Measurements from ENCODE around the gene HNF1A. TPM values are rescaled to one million over a fixed set of nuclear protein-coding genes. Genes with fewer than 3 reads are reported as not detected.
A peak's percentile ranks its signal among the peaks of the same experiment; 100 is the strongest.
"Not testable (repeated sequence)": the region's sequence is repeated elsewhere in the genome, so short reads cannot be mapped to it uniquely, and the experiment has no call there.

HNF1A gene
- total RNA-seq, 1 donor from 2014 or later, result not detected

DNA sequence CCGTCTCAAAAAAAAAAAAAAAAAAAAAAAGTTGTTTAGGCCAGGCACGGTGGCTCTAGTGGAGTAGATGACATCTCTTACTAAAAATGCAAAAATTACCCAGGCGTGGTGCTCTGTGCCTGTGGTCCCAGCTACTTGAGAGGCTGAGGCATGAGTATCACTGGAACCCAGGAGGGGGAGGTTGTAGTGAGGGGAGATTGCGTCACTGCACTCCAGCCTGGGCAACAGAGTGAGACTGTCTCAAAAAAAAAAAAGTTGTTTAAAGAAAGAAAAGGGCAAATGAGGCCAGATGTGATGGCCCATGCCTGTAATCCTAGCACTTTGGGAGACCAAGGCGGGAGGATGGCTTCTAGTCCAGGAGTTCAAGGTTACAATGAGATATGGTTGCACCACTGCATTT, 37.5 kb upstream of the HNF1A start:
- no peaks in the 10 kb centered on the region for H3K4me1 Mint-ChIP-seq (ENCODE audit: low read depth)
- TF ChIP-seq, protein P1, sequence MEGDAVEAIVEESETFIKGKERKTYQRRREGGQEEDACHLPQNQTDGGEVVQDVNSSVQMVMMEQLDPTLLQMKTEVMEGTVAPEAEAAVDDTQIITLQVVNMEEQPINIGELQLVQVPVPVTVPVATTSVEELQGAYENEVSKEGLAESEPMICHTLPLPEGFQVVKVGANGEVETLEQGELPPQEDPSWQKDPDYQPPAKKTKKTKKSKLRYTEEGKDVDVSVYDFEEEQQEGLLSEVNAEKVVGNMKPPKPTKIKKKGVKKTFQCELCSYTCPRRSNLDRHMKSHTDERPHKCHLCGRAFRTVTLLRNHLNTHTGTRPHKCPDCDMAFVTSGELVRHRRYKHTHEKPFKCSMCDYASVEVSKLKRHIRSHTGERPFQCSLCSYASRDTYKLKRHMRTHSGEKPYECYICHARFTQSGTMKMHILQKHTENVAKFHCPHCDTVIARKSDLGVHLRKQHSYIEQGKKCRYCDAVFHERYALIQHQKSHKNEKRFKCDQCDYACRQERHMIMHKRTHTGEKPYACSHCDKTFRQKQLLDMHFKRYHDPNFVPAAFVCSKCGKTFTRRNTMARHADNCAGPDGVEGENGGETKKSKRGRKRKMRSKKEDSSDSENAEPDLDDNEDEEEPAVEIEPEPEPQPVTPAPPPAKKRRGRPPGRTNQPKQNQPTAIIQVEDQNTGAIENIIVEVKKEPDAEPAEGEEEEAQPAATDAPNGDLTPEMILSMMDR (IDR thresholded peaks at IDR 0.05), result no peak
- no peaks in the 10 kb centered on the region for H3K36me3 Mint-ChIP-seq (ENCODE audit: low read depth)
- no peak overlapping the region for H3K4me3 Mint-ChIP-seq (ENCODE audit: unreplicated experiment)
- no peak for DNase-seq (ENCODE audit: low spot score)
- H3K9me3 Mint-ChIP-seq (ENCODE audit: low read depth), result no peaks in the 10 kb centered on the region
- peaks cover 23% of the 10 kb centered on the region for H3K27me3 Mint-ChIP-seq (ENCODE audit: low read depth)
- H3K27ac Mint-ChIP-seq (ENCODE audit: unreplicated experiment), result no peak overlapping the region

DNA sequence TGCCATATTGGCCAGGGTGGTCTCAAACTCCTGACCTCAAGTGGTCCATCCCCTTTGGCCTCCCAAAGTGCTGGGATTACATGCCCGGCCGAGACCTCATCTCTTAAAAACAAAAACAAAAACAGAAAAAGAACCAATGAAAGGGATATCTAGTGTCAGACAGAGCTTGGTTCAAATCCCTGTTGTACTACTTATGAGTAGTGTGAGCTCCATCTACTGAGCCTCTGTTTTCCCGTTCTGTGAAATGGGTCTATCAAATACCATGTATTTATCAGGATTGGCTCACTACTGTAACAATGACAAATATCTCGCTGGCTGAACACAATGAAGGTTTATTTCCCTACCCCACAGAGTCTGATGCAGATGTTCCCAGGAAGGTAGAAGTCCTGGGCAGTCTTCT, 36.9 kb upstream of the HNF1A start:
- H3K4me1 Mint-ChIP-seq (ENCODE audit: low read depth), result no peaks in the 10 kb centered on the region

DNA sequence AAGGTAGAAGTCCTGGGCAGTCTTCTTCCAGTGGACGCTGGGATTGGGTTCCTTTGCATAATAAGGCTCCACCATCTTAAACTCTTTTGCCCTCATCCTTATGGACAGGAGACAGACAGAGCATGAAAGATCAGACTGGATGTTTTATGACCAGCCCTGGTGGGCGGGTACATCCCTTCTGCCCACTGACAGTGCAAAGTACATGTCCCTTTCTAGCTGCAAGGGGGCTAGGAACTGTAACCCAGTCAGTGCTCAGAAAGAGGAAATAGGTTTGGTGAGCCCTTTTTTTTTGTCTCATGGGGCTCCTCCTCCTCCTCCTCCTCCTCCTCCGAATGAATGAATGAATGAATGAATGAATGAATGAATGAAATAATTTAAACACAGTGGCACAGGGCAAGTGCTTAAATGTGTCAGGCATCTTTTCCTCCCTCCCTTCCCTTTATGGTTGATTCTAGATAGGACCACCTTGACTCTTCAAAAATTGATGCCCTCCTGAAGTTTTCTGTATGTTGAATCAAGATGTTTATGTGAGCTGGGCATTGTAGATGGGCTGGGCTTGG, 36.4 kb upstream of the HNF1A start:
- Mint-ChIP-seq H3K4me3 (ENCODE audit: unreplicated experiment) (no peak overlapping the region), H3K27me3 (ENCODE audit: low read depth) (peaks cover 20% of the 10 kb centered on the region), H3K9me3 (ENCODE audit: low read depth) (no peaks in the 10 kb centered on the region), H3K27ac (ENCODE audit: unreplicated experiment) (no peak overlapping the region), H3K4me1 (ENCODE audit: low read depth) (no peaks in the 10 kb centered on the region), H3K36me3 (ENCODE audit: low read depth) (no peaks in the 10 kb centered on the region)
- DNase-seq (ENCODE audit: low spot score), result no peak
- TF ChIP-seq, protein P1 (IDR thresholded peaks at IDR 0.05), result no peak

More for the DNA sequence above, 36.9 kb upstream of the HNF1A start:
- Mint-ChIP-seq H3K36me3 (ENCODE audit: low read depth) (no peaks in the 10 kb centered on the region), H3K9me3 (ENCODE audit: low read depth) (no peaks in the 10 kb centered on the region), H3K27me3 (ENCODE audit: low read depth) (peaks cover 20% of the 10 kb centered on the region), H3K4me3 (ENCODE audit: unreplicated experiment) (no peak overlapping the region), H3K27ac (ENCODE audit: unreplicated experiment) (no peak overlapping the region)
- TF ChIP-seq, protein P1 (IDR thresholded peaks at IDR 0.05), result no peak
- no peak for DNase-seq (ENCODE audit: low spot score)

DNA sequence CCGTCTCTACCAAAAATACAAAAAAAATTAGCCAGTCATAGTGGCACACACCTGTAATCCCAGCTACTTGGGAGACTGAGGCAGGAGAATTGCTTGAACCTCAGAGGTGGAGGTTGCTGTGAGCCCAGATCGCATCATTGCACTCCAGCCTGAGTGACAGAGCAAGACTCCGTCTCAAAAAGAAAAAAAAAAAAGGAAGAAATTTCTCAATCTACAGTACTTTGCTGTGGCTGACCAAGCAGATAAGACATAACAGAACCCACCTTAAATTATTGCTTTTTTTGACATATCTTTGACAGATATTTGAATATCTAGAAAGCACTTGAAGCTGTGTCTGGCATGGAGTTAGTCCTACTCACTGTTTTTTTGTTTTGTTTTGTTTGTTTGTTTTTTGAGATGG, 34.9 kb upstream of the HNF1A start:
- no peak for DNase-seq (ENCODE audit: low spot score)

DNA sequence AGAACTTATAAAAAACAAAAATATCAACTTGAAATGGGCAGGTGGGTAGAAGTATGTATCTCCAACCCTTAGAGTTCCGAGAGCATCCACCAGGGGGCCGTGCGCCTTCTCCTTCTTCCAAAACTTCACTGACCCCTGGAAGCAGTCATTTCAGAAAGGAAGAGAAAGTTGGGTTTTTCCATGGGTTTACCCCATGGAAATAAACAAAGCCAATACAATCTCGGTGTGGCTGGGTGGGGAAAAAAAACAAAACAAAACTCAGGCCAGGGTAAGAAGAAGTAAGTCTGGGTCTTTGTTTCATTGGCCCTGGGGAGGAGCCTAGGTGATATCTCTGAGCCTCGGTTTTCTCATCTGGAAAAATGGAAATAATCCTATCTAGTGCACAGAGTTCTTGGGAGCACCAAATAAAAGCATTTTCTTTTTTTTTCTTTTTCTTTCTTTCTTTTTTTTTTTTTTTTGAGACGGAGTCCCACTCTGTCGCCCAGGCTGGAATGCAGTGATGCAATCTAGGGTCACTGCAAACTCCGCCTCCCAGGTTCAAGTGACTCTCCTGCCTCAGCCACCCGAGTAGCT, 33.6 kb upstream of the HNF1A start:
- Mint-ChIP-seq H3K9me3 (ENCODE audit: low read depth) (no peaks in the 10 kb centered on the region), H3K27ac (ENCODE audit: unreplicated experiment) (no peak overlapping the region), H3K27me3 (ENCODE audit: low read depth) (peaks cover 12% of the 10 kb centered on the region), H3K4me1 (ENCODE audit: low read depth) (no peaks in the 10 kb centered on the region), H3K4me3 (ENCODE audit: unreplicated experiment) (no peak overlapping the region), H3K36me3 (ENCODE audit: low read depth) (no peaks in the 10 kb centered on the region)
- DNase-seq (ENCODE audit: low spot score), result no peak
- TF ChIP-seq, protein P1 (IDR thresholded peaks at IDR 0.05), result peak; percentile 82

More for the DNA sequence above, 34.9 kb upstream of the HNF1A start:
- H3K4me3 Mint-ChIP-seq (ENCODE audit: unreplicated experiment), result no peak overlapping the region
- peaks cover 16% of the 10 kb centered on the region for H3K27me3 Mint-ChIP-seq (ENCODE audit: low read depth)
- H3K9me3 Mint-ChIP-seq (ENCODE audit: low read depth), result no peaks in the 10 kb centered on the region
- no peaks in the 10 kb centered on the region for H3K36me3 Mint-ChIP-seq (ENCODE audit: low read depth)
- TF ChIP-seq, protein P1 (IDR thresholded peaks at IDR 0.05), result no peak
- H3K4me1 Mint-ChIP-seq (ENCODE audit: low read depth), result no peaks in the 10 kb centered on the region
- no peak overlapping the region for H3K27ac Mint-ChIP-seq (ENCODE audit: unreplicated experiment)

DNA sequence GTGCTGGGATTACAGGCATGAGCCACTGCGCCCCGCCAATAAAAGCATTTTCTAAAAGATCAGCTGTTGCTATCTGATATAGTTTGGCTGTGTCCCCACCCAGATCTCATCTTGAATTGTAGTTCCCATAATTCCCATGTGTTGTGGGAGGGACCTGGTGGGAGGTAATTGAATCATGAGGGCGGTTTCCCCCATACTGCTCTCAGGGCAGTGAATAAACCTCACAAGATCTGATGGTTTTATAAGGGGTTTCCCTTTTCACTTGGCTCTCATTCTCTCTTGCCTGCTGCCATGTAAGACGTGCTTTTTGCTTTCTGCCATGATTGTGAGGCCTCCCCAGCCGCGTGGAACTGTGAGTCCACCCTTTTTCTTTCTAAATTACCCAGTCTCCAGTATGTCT, 32.8 kb upstream of the HNF1A start:
- H3K27me3 Mint-ChIP-seq (ENCODE audit: low read depth), result peaks cover 12% of the 10 kb centered on the region
- H3K4me3 Mint-ChIP-seq (ENCODE audit: unreplicated experiment); H3K4me1 Mint-ChIP-seq (ENCODE audit: low read depth); H3K9me3 Mint-ChIP-seq (ENCODE audit: low read depth); H3K27ac Mint-ChIP-seq (ENCODE audit: unreplicated experiment); DNase-seq (ENCODE audit: low spot score); H3K36me3 Mint-ChIP-seq (ENCODE audit: low read depth): not testable (repeated sequence)

DNA sequence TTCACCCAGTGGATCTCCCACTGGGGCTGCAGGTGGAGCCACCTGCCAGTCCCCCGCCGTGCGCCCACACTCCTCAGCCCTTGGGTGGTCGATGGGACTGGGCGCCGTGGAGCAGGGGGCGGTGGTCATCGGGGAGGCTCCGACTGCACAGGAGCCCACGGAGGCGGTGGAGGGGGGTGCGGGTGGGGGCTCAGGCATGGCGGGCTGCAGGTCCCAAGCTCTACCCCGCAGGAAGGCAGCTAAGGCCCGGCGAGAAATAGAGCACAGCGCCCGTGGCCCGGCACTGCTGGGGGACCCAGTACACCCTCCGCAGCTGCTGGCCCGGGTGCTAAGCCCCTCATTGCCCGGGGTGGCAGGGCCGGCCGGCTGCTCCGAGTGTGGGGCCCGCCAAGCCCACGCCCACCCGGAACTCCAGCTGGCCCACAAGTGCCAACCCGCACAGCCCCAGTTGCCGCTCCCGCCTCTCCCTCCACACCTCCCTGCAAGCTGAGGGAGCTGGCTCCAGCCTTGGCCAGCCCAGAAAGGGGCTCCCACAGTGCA, 28.0 kb upstream of the HNF1A start:
- H3K27ac Mint-ChIP-seq (ENCODE audit: unreplicated experiment); H3K27me3 Mint-ChIP-seq (ENCODE audit: low read depth); H3K36me3 Mint-ChIP-seq (ENCODE audit: low read depth); H3K4me3 Mint-ChIP-seq (ENCODE audit: unreplicated experiment); H3K4me1 Mint-ChIP-seq (ENCODE audit: low read depth); H3K9me3 Mint-ChIP-seq (ENCODE audit: low read depth); DNase-seq (ENCODE audit: low spot score): not testable (repeated sequence)
